Breast epithelium (tissue), 3 donors: ENCODE data around the gene NCKAP5.

Experiments used
- CTCF ChIP-seq, 3 donors: fragments of 450-650 bp; IDR thresholded peaks; one replicate each; pipeline ENCODE4 v1.5.1; 2016 to 2017; ENCODE audit warnings: antibody characterized with exemption in 3 of 3, mild to moderate bottlenecking in 3 of 3, moderate library complexity in 3 of 3
- POLR2A ChIP-seq: fragments of 450-650 bp; IDR thresholded peaks from one replicate; pipeline ENCODE4 v1.6.1; 2016; ENCODE audit warnings: antibody characterized with exemption, mild to moderate bottlenecking, moderate library complexity
- POLR2AphosphoS5 ChIP-seq, 3 donors: sonication (generic); formaldehyde crosslinking; IDR thresholded peaks; one replicate each; pipeline ENCODE4 v1.6.1; 2017; ENCODE audit warnings: antibody characterized with exemption in 3 of 3

- TF ChIP-seq POLR2AphosphoS5 (IDR thresholded peaks at IDR 0.05) (no peak), CTCF (IDR thresholded peaks at IDR 0.05) (no peak), POLR2A (no peak)
Measured at GRCh38 chr2:133602538-133602937, 34.3 kb upstream of the NCKAP5 start.
